IMR-90 (cell line): Measurements from ENCODE around the gene PRDX5.

Experiments used
- CTCF ChIP-seq: conservative IDR thresholded peaks from 2 replicates; pipeline ENCODE4 v1.5.1; 2012; ENCODE audit warnings: mild to moderate bottlenecking, low read depth, low read length, improper control_type of control experiment
- FOS ChIP-seq: fragments of 150-350 bp; IDR thresholded peaks from 2 replicates; pipeline ENCODE4 v1.6.1; 2016; ENCODE audit warnings: low read depth, low read length
- RCOR1 ChIP-seq: IDR thresholded peaks from 2 replicates; pipeline ENCODE4 v1.6.1; 2012; ENCODE audit warnings: mild to moderate bottlenecking, low read length, improper control_type of control experiment; ENCODE audit not compliant: insufficient replicate concordance
- TF ChIP-seq, protein P1 (sequence below): fragments of 150-350 bp; IDR thresholded peaks from 2 replicates; pipeline ENCODE4 v1.6.1; 2016; ENCODE audit warnings: low read depth, mild to moderate bottlenecking, low read length, moderate library complexity, borderline replicate concordance

DNA sequence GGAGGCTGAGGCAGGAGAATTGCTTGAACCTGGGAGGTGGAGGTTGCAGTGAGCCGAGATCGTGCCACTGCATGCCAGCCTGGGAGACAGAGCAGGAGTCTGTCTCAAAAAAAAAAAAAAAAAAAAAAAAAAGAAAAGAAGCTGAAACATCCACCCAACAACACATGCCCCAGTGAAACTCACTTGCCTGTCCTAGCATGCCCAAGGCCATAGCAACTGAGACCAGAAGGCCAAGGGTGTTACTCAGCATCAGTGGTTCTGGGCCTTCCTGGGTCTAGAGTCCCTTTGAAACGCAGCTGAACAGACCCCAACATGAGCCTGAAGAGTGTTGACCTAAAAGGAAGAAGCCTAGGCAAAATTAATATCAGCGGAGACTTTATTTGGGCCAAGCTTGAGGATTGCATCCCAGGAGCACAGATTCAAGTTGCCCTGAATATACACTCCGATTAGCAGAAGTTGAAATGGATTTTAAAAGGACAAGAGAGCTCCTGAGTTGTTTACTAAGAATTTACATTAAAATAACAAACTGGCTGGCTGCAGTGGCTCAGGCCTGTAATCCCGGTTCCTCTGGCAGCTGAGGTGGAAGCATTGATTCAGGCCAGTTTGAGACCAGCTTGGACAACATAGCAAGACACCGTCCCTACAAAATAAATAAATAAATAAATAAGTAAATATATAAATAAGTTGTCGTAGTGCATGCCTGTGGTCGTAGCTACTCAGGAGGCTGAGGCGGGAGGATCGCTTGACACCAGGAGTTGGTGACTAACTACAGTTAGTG is 7.0 kb downstream of the PRDX5 start:
- TF ChIP-seq, protein P1, sequence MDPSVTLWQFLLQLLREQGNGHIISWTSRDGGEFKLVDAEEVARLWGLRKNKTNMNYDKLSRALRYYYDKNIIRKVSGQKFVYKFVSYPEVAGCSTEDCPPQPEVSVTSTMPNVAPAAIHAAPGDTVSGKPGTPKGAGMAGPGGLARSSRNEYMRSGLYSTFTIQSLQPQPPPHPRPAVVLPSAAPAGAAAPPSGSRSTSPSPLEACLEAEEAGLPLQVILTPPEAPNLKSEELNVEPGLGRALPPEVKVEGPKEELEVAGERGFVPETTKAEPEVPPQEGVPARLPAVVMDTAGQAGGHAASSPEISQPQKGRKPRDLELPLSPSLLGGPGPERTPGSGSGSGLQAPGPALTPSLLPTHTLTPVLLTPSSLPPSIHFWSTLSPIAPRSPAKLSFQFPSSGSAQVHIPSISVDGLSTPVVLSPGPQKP: no peak
- no peak for TF ChIP-seq CTCF
- TF ChIP-seq RCOR1: no peak
- TF ChIP-seq FOS: no peak
